PC-3 (cell line): ENCODE measurements around the gene SLC38A8. TPM values are rescaled to one million over a fixed set of nuclear protein-coding genes. Genes with fewer than 3 reads are reported as not detected.

ENCODE experiments used
- ATAC-seq: fragments of 200-7000 bp; cut with Tn5 transposase; 2 replicates; pipeline ENCODE4 v1.9.1; 2020; ENCODE audit warnings: mild to moderate bottlenecking, moderate library complexity
- BruUV-seq: library from RNA; stranded (reverse); fragments of 400-500 nt; replicated peaks from 2 replicates; lab custom pipeline; 2021; lab: Mats Ljungman, UMichigan
- CTCF ChIA-PET: fragments of 300-600 bp; sonication (Branson Sonifier 250); formaldehyde crosslinking; loops from one replicate; lab custom pipeline; 2022; ENCODE audit warnings: antibody characterized with exemption; lab: Charles Lee
- POLR2A ChIA-PET: fragments of 300-600 bp; sonication (Branson Sonifier 250); formaldehyde crosslinking; loops from one replicate; lab custom pipeline; 2022; ENCODE audit warnings: antibody characterized with exemption; ENCODE audit not compliant: unreplicated experiment; lab: Charles Lee
- DNase-seq: peaks from one replicate; pipeline ENCODE4 v3.0.0-alpha.2; 2015
- H2AFZ ChIP-seq: fragments of 300-600 bp; sonication (generic); 2 replicates; pipeline ENCODE4 v1.6.0; 2016; ENCODE audit warnings: antibody characterized with exemption, low read length
- H3F3A ChIP-seq: fragments of 300-600 bp; sonication (generic); one replicate; pipeline ENCODE4 v1.6.0; 2017; ENCODE audit warnings: antibody characterized with exemption, low read length, control low read depth, mild to moderate bottlenecking; ENCODE audit not compliant: unreplicated experiment
- H3K27ac ChIP-seq: fragments of 300-600 bp; sonication (generic); 2 replicates; pipeline ENCODE4 v1.5.1; 2016; ENCODE audit warnings: mild to moderate bottlenecking, low read length
- H3K27me3 ChIP-seq: fragments of 300-600 bp; sonication (generic); 2 replicates; pipeline ENCODE4 v1.6.1; 2016; ENCODE audit warnings: low read length, mixed read lengths
- H3K36me3 ChIP-seq: fragments of 300-600 bp; sonication (generic); 2 replicates; pipeline ENCODE4 v1.6.1; 2016; ENCODE audit warnings: low read depth, mixed run types, low read length, mixed read lengths
- H3K4me1 ChIP-seq: fragments of 300-600 bp; sonication (generic); 2 replicates; pipeline ENCODE4 v1.5.1; 2016; ENCODE audit warnings: low read length; ENCODE audit not compliant: insufficient read depth
- H3K4me2 ChIP-seq: fragments of 300-600 bp; sonication (generic); 2 replicates; pipeline ENCODE4 v1.6.0; 2016; ENCODE audit warnings: low read length
- H3K4me3 ChIP-seq: fragments of 300-600 bp; sonication (generic); 2 replicates; pipeline ENCODE4 v1.5.1; 2016; ENCODE audit warnings: mild to moderate bottlenecking, low read length, mixed read lengths
- H3K79me2 ChIP-seq: fragments of 300-600 bp; sonication (generic); 2 replicates; pipeline ENCODE4 v1.6.1; 2017; ENCODE audit warnings: low read length, mixed read lengths
- H3K9ac ChIP-seq: fragments of 300-600 bp; sonication (generic); 2 replicates; pipeline ENCODE4 v1.6.0; 2016; ENCODE audit warnings: mild to moderate bottlenecking, low read length
- H3K9me2 ChIP-seq: fragments of 300-600 bp; sonication (generic); replicated peaks from 2 replicates; pipeline ENCODE4 v1.6.1; 2016; ENCODE audit warnings: mixed run types, low read length, mixed read lengths
- H3K9me3 ChIP-seq: fragments of 300-600 bp; sonication (generic); 2 replicates; pipeline ENCODE4 v1.6.1; 2016; ENCODE audit warnings: low read length, mixed read lengths
- H4K20me1 ChIP-seq: fragments of 300-600 bp; sonication (generic); 2 replicates; pipeline ENCODE4 v1.6.1; 2016; ENCODE audit warnings: low read length, mixed read lengths
- EZH2 ChIP-seq: fragments of 300-600 bp; sonication (generic); IDR thresholded peaks from one replicate; pipeline ENCODE4 v1.6.1; 2017; ENCODE audit warnings: antibody characterized with exemption, mild to moderate bottlenecking, low read length; ENCODE audit not compliant: unreplicated experiment
- EZH2phosphoT487 ChIP-seq: fragments of 300-600 bp; sonication (generic); IDR thresholded peaks from 2 replicates; pipeline ENCODE4 v1.6.1; 2018; ENCODE audit warnings: mild to moderate bottlenecking, antibody characterized with exemption, low read length, borderline replicate concordance
- intact Hi-C: fragments of 100-400 bp; cut with micrococcal nuclease; formaldehyde crosslinking; loops from 2 replicates; pipeline ENCODE4 v1.9.0; 2023
- total RNA-seq: library from RNA; depleted of rRNA; stranded (reverse); fragments of >200 nt; gene quantifications from 2 replicates; pipeline ENCODE4 v1.2.3, GENCODE V29; 2014
- TF ChIP-seq, protein P1 (sequence below): fragments of 300-600 bp; sonication (generic); conservative IDR thresholded peaks from 2 replicates; pipeline ENCODE4 v1.5.1; 2017; ENCODE audit warnings: antibody characterized with exemption, low read depth, mild to moderate bottlenecking, low read length

Gene SLC38A8
- total RNA-seq, 1 experiment from 2014 or later = not detected

- TF ChIP-seq EZH2phosphoT487 (no peak), EZH2 (no peak)
- TF ChIP-seq, protein P1, sequence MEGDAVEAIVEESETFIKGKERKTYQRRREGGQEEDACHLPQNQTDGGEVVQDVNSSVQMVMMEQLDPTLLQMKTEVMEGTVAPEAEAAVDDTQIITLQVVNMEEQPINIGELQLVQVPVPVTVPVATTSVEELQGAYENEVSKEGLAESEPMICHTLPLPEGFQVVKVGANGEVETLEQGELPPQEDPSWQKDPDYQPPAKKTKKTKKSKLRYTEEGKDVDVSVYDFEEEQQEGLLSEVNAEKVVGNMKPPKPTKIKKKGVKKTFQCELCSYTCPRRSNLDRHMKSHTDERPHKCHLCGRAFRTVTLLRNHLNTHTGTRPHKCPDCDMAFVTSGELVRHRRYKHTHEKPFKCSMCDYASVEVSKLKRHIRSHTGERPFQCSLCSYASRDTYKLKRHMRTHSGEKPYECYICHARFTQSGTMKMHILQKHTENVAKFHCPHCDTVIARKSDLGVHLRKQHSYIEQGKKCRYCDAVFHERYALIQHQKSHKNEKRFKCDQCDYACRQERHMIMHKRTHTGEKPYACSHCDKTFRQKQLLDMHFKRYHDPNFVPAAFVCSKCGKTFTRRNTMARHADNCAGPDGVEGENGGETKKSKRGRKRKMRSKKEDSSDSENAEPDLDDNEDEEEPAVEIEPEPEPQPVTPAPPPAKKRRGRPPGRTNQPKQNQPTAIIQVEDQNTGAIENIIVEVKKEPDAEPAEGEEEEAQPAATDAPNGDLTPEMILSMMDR = no peak
- ChIA-PET CTCF (no interaction called here), POLR2A (no interaction called here)
- H3K4me2 ChIP-seq = no peak overlapping the region
- no peaks in the 10 kb centered on the region for H3K27me3 ChIP-seq
- no peaks in the 10 kb centered on the region for H3K4me1 ChIP-seq
- H3K36me3 ChIP-seq = peaks cover 5% of the 10 kb centered on the region; the same call in 1 of the 2 replicates
- DNase-seq = no peak
- no peak overlapping the region for H3K9ac ChIP-seq
- H2AFZ ChIP-seq = no peak overlapping the region
- H3K9me2 ChIP-seq = no peaks in the 10 kb centered on the region
- intact Hi-C loops = no loop called here
- no peak overlapping the region for H3K27ac ChIP-seq
- H4K20me1 ChIP-seq = no peaks in the 10 kb centered on the region
- no peak overlapping the region for H3K4me3 ChIP-seq
- no peaks in the 10 kb centered on the region for H3K9me3 ChIP-seq
- no TSS peak for BruUV-seq
- no peak for ATAC-seq
- H3F3A ChIP-seq = no peaks in the 10 kb centered on the region
- no peaks in the 10 kb centered on the region for H3K79me2 ChIP-seq
These were observed 14.3 kb upstream of the SLC38A8 start for GRCh38 chr16:84056933-84057332.

DNA sequence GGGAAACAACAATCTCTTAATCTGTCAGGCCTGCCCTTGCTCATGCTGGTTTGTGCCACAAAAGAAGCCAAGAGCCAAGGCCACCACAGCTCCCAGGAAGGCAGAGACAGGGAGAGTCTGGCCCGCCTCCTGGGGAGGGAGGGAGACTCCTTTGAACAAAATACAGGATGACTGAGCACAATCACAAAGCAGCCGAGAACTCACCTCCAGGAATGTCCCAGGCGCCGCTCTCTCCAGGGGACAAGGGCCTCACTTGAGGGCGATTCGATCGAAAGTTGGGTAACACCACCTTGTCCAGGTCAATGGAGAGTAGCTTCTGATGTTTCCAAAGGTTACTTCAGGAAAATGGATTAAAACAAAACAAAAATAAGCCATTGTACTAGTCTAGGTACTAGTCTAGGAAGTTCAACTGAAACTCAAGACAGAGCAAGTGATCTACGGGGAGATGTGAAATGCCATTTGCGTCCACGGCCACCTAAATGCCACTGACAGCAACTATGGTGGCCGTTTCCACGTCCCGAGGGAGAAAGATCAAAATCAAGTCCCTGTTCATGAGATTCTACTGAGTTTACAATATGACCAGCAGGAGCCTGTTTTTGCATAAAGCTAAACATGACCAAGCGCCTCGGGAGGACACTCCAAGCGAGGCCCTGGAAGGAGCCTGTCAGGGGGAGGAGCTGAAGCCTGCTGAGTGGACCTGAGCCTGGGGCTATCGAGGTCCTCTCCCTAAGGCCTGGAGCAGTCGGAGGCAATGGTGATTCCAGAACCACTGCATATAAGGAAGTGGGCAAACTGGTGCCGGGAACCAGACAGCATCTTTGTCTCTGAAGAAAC lies 13.4 kb upstream of the SLC38A8 start:
- H3K36me3 ChIP-seq = peaks cover 5% of the 10 kb centered on the region; the same call in 1 of the 2 replicates
- no peaks in the 10 kb centered on the region for H3K9me2 ChIP-seq
- no peak overlapping the region for H3K9ac ChIP-seq
- no peak for TF ChIP-seq EZH2phosphoT487
- no peak for TF ChIP-seq EZH2
- H3K4me1 ChIP-seq = no peaks in the 10 kb centered on the region
- POLR2A ChIA-PET = no interaction called here
- intact Hi-C loops = no loop called here
- ATAC-seq (no peak), DNase-seq (no peak)
- H3K27me3 ChIP-seq = no peaks in the 10 kb centered on the region
- no TSS peak for BruUV-seq
- no peak overlapping the region for H3K27ac ChIP-seq
- H4K20me1 ChIP-seq = no peaks in the 10 kb centered on the region
- H3K4me2 ChIP-seq = no peak overlapping the region
- no peak overlapping the region for H3K4me3 ChIP-seq
- H3F3A ChIP-seq = no peaks in the 10 kb centered on the region
- H2AFZ ChIP-seq = no peak overlapping the region
- H3K79me2 ChIP-seq = no peaks in the 10 kb centered on the region
- CTCF ChIA-PET = interaction anchor here (0.6 kb wide), 1 partner anchor 120 kb away, joined by 3 read pairs; no protein-coding TSS in a partner anchor
- H3K9me3 ChIP-seq = no peaks in the 10 kb centered on the region

DNA sequence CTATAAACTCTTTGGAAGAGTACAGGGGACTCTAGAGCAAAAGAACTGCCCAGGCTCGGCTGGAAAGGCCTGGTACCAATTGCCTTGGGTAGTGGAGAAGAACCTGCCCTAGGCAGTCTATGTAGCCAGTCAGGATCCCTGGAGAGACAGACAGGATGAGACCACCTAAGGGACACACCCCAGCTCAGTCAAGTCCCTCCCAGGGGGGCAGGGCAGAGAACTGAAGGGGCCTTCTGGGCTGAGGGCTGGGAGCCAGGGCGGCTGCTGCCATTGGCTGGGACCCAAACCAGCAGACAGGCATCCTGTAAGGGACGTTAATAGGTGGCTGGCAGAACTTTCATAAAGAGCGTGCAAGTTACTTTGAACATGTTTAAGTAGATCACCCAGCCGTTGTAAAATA lies 12.8 kb upstream of the SLC38A8 start:
- Histone ChIP-seq H4K20me1 (no peaks in the 10 kb centered on the region), H3K27ac (no peak overlapping the region), H3F3A (no peaks in the 10 kb centered on the region), H3K4me1 (no peaks in the 10 kb centered on the region), H3K9ac (no peak overlapping the region), H3K36me3 (peaks cover 5% of the 10 kb centered on the region; the same call in 1 of the 2 replicates), H3K9me2 (no peaks in the 10 kb centered on the region), H3K9me3 (no peaks in the 10 kb centered on the region), H2AFZ (no peak overlapping the region), H3K79me2 (no peaks in the 10 kb centered on the region), H3K27me3 (no peaks in the 10 kb centered on the region), H3K4me3 (no peak overlapping the region), H3K4me2 (no peak overlapping the region)
- ChIA-PET CTCF (interaction anchor here (0.6 kb wide), 1 partner anchor 120 kb away, joined by 3 read pairs; no protein-coding TSS in a partner anchor), POLR2A (no interaction called here)
- intact Hi-C loops = no loop called here
- no peak for ATAC-seq
- TF ChIP-seq EZH2 (no peak), EZH2phosphoT487 (no peak)
- TF ChIP-seq, protein P1 = no peak
- BruUV-seq = no TSS peak
- DNase-seq = no peak
